K562 (cell line): ENCODE results near the gene CH25H. TPM values are rescaled to one million over a fixed set of nuclear protein-coding genes. Genes with fewer than 3 reads are reported as not detected.

Source experiments
- ATAC-seq: fragments of 200-7000 bp; cut with Tn5 transposase; 3 replicates; pipeline ENCODE4 v1.9.1; 2020; ENCODE audit warnings: moderate library complexity
- BruUV-seq: library from RNA; stranded (reverse); fragments of 400-500 nt; replicated peaks from 2 replicates; lab custom pipeline; 2021; lab: Mats Ljungman, UMichigan
- CTCF ChIA-PET: fragments of 300-600 bp; formaldehyde crosslinking; extraction: SDS; loops from one replicate; lab custom pipeline; 2021; ENCODE audit warnings: low intra/inter-chr PET ratio; lab: Yijun Ruan, JAX
- POLR2A ChIA-PET: fragments of 300-600, 350-650 bp; sonication (Branson Sonifier 250); formaldehyde crosslinking; extraction: SDS; loops from one replicate; lab custom pipeline; 2021; ENCODE audit warnings: antibody characterized with exemption, inconsistent platforms; lab: Yijun Ruan, JAX
- DNase-seq, 4 experiments: peaks; one replicate each; pipeline versions ENCODE4 v3.0.0 to v3.0.0-alpha.2; 2011 to 2018; ENCODE audit warnings: low spot score in 3 of 4, mixed read lengths in 3 of 4; ENCODE audit errors: extremely low read depth in 1 of 4
- FAIRE-seq: peaks from 2 replicates; lab custom pipeline; 2011; peaks lifted over from hg19 to GRCh38; lab: Jason Lieb, UNC
- H2AFZ ChIP-seq: 2 replicates; pipeline ENCODE4 v1.6.0; 2011; ENCODE audit warnings: low read depth, low read length, control low read depth, inconsistent platforms
- H3K27ac ChIP-seq: fragments of 200-600 bp; 3 replicates; pipeline ENCODE4 v1.8.0; 2011; ENCODE audit warnings: low read depth, mild to moderate bottlenecking, control low read depth, inconsistent platforms, low read length, moderate library complexity, mixed read lengths; ENCODE audit errors: extremely low read depth
- H3K27me3 ChIP-seq, 2 experiments: fragments of 300-600 bp in 1 of 2; 2 replicates in 1 of 2; 3 replicates in 1 of 2; pipeline versions ENCODE4 v1.6.0 to v1.8.0; 2011; ENCODE audit warnings: inconsistent platforms in 2 of 2, low read length in 2 of 2, mild to moderate bottlenecking in 1 of 2, mixed read lengths in 1 of 2, moderate library complexity in 1 of 2; ENCODE audit not compliant: control insufficient read depth in 2 of 2, insufficient read depth in 2 of 2
- H3K36me3 ChIP-seq: fragments of 300-600 bp; 3 replicates; pipeline ENCODE4 v1.8.0; 2011; ENCODE audit warnings: mild to moderate bottlenecking, low read length, inconsistent platforms; ENCODE audit not compliant: control insufficient read depth, insufficient read depth
- H3K4me1 ChIP-seq, 2 experiments: fragments of 200-600 bp in 1 of 2; replicated peaks in 1 of 2; 2 replicates in 1 of 2; 3 replicates in 1 of 2; pipeline versions ENCODE4 v1.5.1 to v1.8.0; 2011; ENCODE audit warnings: inconsistent platforms in 2 of 2, low read length in 2 of 2, mild to moderate bottlenecking in 1 of 2, mixed read lengths in 1 of 2, moderate library complexity in 1 of 2; ENCODE audit not compliant: control insufficient read depth in 2 of 2, insufficient read depth in 2 of 2
- H3K4me2 ChIP-seq: 2 replicates; pipeline ENCODE4 v1.6.1; 2011; ENCODE audit warnings: low read length, control low read depth, inconsistent platforms, mixed read lengths; ENCODE audit not compliant: insufficient read depth
- H3K4me3 ChIP-seq: fragments of 200-600 bp; sonication (generic), shearing (Covaris generic); 2 replicates; pipeline ENCODE4 v1.5.1; 2016; ENCODE audit warnings: control low read depth, inconsistent platforms
- H3K79me2 ChIP-seq: fragments of 200-600 bp; 3 replicates; pipeline ENCODE4 v1.8.0; 2011; ENCODE audit warnings: low read length, inconsistent platforms; ENCODE audit not compliant: control insufficient read depth, insufficient read depth
- H3K9ac ChIP-seq, 2 experiments: 2 replicates each; pipeline versions ENCODE4 v1.6.0 to v1.6.1; 2011; ENCODE audit warnings: low read depth in 2 of 2, low read length in 2 of 2, control low read depth in 1 of 2, inconsistent platforms in 1 of 2, mild to moderate bottlenecking in 1 of 2, mixed read lengths in 1 of 2; ENCODE audit not compliant: insufficient read depth in 1 of 2
- H3K9me1 ChIP-seq: one replicate; pipeline ENCODE4 v1.6.0; 2011; ENCODE audit warnings: inconsistent platforms, mild to moderate bottlenecking, low read length, moderate library complexity; ENCODE audit not compliant: control insufficient read depth, insufficient read depth
- H3K9me3 ChIP-seq: replicated peaks from 2 replicates; pipeline ENCODE4 v1.5.1; 2011; ENCODE audit warnings: low read depth, low read length, inconsistent platforms; ENCODE audit not compliant: control insufficient read depth, insufficient read depth
- H4K20me1 ChIP-seq: replicated peaks from 2 replicates; pipeline ENCODE4 v1.6.1; 2011; ENCODE audit warnings: low read length, inconsistent platforms, mixed read lengths; ENCODE audit not compliant: control insufficient read depth, insufficient read depth
- CBX3 ChIP-seq, 2 experiments: IDR thresholded peaks; 1 replicate in 1 of 2; 2 replicates in 1 of 2; pipeline ENCODE4 v1.6.1; 2012; ENCODE audit warnings: inconsistent platforms in 2 of 2, low read length in 2 of 2, borderline replicate concordance in 1 of 2, control low read depth in 1 of 2
- GATAD2A ChIP-seq: fragments of 450-650 bp; IDR thresholded peaks from 2 replicates; pipeline ENCODE4 v1.6.1; 2017
- SMARCC2 ChIP-seq: fragments of 450-650 bp; IDR thresholded peaks from 2 replicates; pipeline ENCODE4 v1.6.1; 2017; ENCODE audit warnings: antibody characterized with exemption, moderate library complexity, mild to moderate bottlenecking, low read depth
- ZNF561 ChIP-seq: fragments of 450-650 bp; formaldehyde crosslinking; conservative IDR thresholded peaks from 2 replicates; pipeline ENCODE4 v1.4.0; 2020; ENCODE audit warnings: mild to moderate bottlenecking, moderate library complexity
- ZNF584 ChIP-seq: fragments of 200-800 bp; sonication (Bioruptor generic); IDR thresholded peaks from 2 replicates; pipeline ENCODE4 v1.6.1; 2016; ENCODE audit warnings: low read depth, mild to moderate bottlenecking, missing genetic modification characterization, missing compliant biosample characterization
- WGBS: fragments of 100-300 bp; shearing (Covaris generic); methylation state at CpG from one replicate; pipeline ENCODE4 v1.1.6; 2016; ENCODE audit warnings: low coverage, mixed read lengths; ENCODE audit not compliant: insufficient coverage; ENCODE audit errors: missing lambda C conversion rate; 5-methylcytosine and 5-hydroxymethylcytosine counted together
- in situ Hi-C: fragments of 300-500 bp; cut with MboI; formaldehyde crosslinking; loops from 4 replicates; pipeline ENCODE4 v1.15.0; 2018; ENCODE audit warnings: inconsistent platforms, mixed read lengths
- intact Hi-C: fragments of 100-400 bp; cut with micrococcal nuclease; formaldehyde crosslinking; loops from 2 replicates; pipeline ENCODE4 v1.14.2; 2022
- polyA plus RNA-seq, 8 experiments: library from polyadenylated mRNA; depleted of rRNA in 4 of 8; stranded (reverse) in 5 of 8; unstranded in 3 of 8; fragments of >200 nt; fragmentation: Nextera tagmentation in 2 of 8; fragmentation: Illumina TruSeq in 1 of 8; extraction: Ambion mirVana in 2 of 8; extraction: Trizol in 1 of 8; gene quantifications; 2 replicates each; pipeline versions ENCODE4 v1.2.1 to v1.2.3, GENCODE V29; 2011 to 2014; ENCODE audit warnings: inconsistent platforms in 1 of 8, missing spikeins in 1 of 8
- total RNA-seq, 7 experiments: library from RNA; depleted of rRNA in 6 of 7; stranded (reverse); fragments of >200 nt in 6 of 7; fragmentation: Illumina TruSeq in 2 of 7; extraction: Trizol in 2 of 7; gene quantifications; 2 replicates each; pipeline versions ENCODE4 v1.2.1 to v1.2.3, GENCODE V29; 2011 to 2021; ENCODE audit warnings: low replicate concordance in 1 of 7

The CH25H gene
- total and polyA plus RNA-seq, 9 of the 15 experiments (the other 6 are each of a cell fraction or from before 2014, with no cell fraction given) = not detected

DNA sequence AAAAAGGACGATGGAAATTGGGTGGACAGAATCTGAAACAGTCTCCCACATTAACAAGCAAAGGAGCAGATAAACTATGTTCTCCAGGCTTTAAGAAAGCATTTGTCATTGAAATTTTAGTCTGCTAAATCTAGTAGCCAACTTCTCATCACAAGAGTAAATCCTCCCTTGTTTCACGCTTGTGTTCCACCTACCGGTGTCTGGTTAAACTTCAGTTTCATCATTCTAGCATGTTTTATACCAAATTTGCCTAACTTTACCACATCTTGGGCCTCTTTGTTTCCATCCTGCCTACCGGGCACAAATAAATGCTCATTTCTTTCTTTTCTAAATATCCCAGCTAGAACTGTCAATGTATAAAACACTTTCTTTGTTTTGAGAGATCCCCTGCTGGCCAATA lies 38.7 kb upstream of the CH25H start (continued):
- TF ChIP-seq GATAD2A (no peak), SMARCC2 (no peak)

DNA sequence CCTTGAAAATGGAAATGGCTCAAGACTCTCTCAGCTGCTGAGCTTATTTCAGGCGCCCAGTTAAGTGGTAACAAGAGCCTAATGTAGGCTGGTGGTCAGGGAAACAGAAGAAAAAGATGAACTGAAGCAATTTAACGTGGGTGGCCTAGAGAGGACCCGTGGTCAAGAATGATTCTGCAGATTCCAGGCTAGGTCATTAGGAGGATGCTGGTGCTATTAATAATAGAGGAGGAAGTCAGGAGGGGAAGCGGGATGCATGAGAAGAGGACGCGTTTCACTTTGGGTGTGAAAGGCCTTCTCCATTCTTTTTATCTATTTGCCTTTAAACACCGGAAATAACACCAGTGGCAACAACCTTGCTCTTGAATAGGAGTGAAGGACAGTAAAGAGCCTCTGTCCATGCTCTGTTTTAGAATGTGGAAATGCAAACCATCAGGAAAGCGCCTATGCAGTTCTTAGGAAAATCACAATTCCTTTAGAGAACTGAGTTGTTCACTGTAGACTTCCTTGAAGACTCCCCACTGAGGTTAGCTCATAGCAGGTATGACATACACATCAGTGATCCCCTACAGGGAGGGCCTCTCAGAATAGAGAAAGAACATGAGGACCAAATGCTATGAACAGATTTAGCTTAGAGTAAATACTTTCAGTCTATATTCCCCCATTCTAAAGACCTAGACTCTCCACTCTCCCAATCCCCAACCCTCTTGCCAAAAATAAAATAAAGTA lies 35.9 kb upstream of the CH25H start:
- Histone ChIP-seq H3K9me1 (no peaks in the 10 kb centered on the region), H2AFZ (no peak overlapping the region), H3K36me3 (no peaks in the 10 kb centered on the region), H3K4me2 (no peak overlapping the region), H3K9ac (no peak overlapping the region), H3K27me3 (no peaks in the 10 kb centered on the region), H3K4me1 (no peaks in the 10 kb centered on the region; a peak in 1 of 5 replicates), H3K27ac (no peak overlapping the region), H3K79me2 (no peaks in the 10 kb centered on the region), H3K4me3 (no peak overlapping the region), H4K20me1 (no peaks in the 10 kb centered on the region), H3K9me3 (no peaks in the 10 kb centered on the region)
- WGBS = 0% methylated on average over 8 of the region's 8 CpGs
- intact Hi-C loops (no loop called here), in situ Hi-C loops (no loop called here)
- TF ChIP-seq ZNF561 (no peak), ZNF584 (no peak), CBX3 (IDR thresholded peaks at IDR 0.05; ENCODE audit: borderline replicate concordance in 1 of 2, low read length in 2 of 2) (no peak)
- FAIRE-seq = no peak
- CTCF ChIA-PET = no interaction called here
- no TSS peak for BruUV-seq
- POLR2A ChIA-PET = interaction anchor here (0.6 kb wide), 1 partner anchor 393 kb away, joined by 3 read pairs; no protein-coding TSS in a partner anchor
- no peak for DNase-seq
- no peak for ATAC-seq
